WTC11 (cell line): ENCODE results near the gene CEBPE. TPM values are rescaled to one million over a fixed set of nuclear protein-coding genes. Genes with fewer than 3 reads are reported as not detected.

Experiments used
- ATAC-seq: fragments of 200-7000 bp; cut with Tn5 transposase; 2 replicates; pipeline ENCODE4 v1.10.0; 2021; ENCODE audit warnings: mild to moderate bottlenecking, moderate library complexity
- CTCF ChIA-PET: fragments of 300-600 bp; sonication (Branson Sonifier 250); formaldehyde crosslinking; loops from one replicate; lab custom pipeline; 2021; ENCODE audit warnings: antibody characterized with exemption; lab: Charles Lee
- POLR2A ChIA-PET: fragments of 350-600 bp; sonication (Branson Sonifier 250); formaldehyde crosslinking; loops from one replicate; lab custom pipeline; 2021; ENCODE audit warnings: antibody characterized with exemption; lab: Charles Lee
- DNase-seq: peaks from one replicate; pipeline ENCODE4 v3.0.0; 2021; ENCODE audit warnings: low spot score
- H3K27ac Mint-ChIP-seq: 2 replicates; pipeline ENCODE4 v1.8.0; 2021; ENCODE audit warnings: mixed read lengths
- H3K27me3 Mint-ChIP-seq: 2 replicates; pipeline ENCODE4 v1.8.0; 2021; ENCODE audit warnings: low read depth, mild to moderate bottlenecking, moderate library complexity, mixed read lengths
- H3K36me3 Mint-ChIP-seq: 2 replicates; pipeline ENCODE4 v1.8.0; 2021; ENCODE audit warnings: mixed read lengths
- H3K4me1 Mint-ChIP-seq: 2 replicates; pipeline ENCODE4 v1.8.0; 2022; ENCODE audit warnings: mixed read lengths
- H3K4me3 Mint-ChIP-seq: 2 replicates; pipeline ENCODE4 v1.8.0; 2021; ENCODE audit warnings: mild to moderate bottlenecking, moderate library complexity, mixed read lengths
- H3K9me3 Mint-ChIP-seq: 2 replicates; pipeline ENCODE4 v1.8.0; 2021; ENCODE audit warnings: mixed read lengths
- CREB1 ChIP-seq: sonication (generic); formaldehyde crosslinking; IDR thresholded peaks from 2 replicates; pipeline ENCODE4 v1.8.0; 2023; ENCODE audit warnings: mild to moderate bottlenecking, missing genetic modification reagents
- E2F1 ChIP-seq: sonication (generic); formaldehyde crosslinking; IDR thresholded peaks from 2 replicates; pipeline ENCODE4 v1.8.0; 2022; ENCODE audit warnings: mild to moderate bottlenecking, missing genetic modification reagents
- ETV6 ChIP-seq: sonication (generic); formaldehyde crosslinking; IDR thresholded peaks from 2 replicates; pipeline ENCODE4 v1.8.1; 2022; ENCODE audit warnings: mild to moderate bottlenecking, missing genetic modification reagents
- FOXK1 ChIP-seq: sonication (generic); formaldehyde crosslinking; IDR thresholded peaks from 2 replicates; pipeline ENCODE4 v1.8.0; 2022; ENCODE audit warnings: mild to moderate bottlenecking, moderate library complexity, missing genetic modification reagents
- GABPB1 ChIP-seq: sonication (generic); formaldehyde crosslinking; IDR thresholded peaks from 2 replicates; pipeline ENCODE4 v1.8.1; 2023; ENCODE audit warnings: mild to moderate bottlenecking, missing genetic modification reagents
- NFATC4 ChIP-seq: fragments of 250-450 bp; sonication (Bioruptor Pico); IDR thresholded peaks from 2 replicates; pipeline ENCODE4 v1.9.0; 2021; ENCODE audit warnings: mild to moderate bottlenecking
- NFE2L1 ChIP-seq: sonication (generic); formaldehyde crosslinking; IDR thresholded peaks from 2 replicates; pipeline ENCODE4 v1.8.1; 2023; ENCODE audit warnings: missing genetic modification reagents
- NR3C1 ChIP-seq: sonication (generic); formaldehyde crosslinking; conservative IDR thresholded peaks from 2 replicates; pipeline ENCODE4 v1.8.1; 2023; ENCODE audit warnings: low read depth, mild to moderate bottlenecking, missing genetic modification reagents
- OVOL2 ChIP-seq: fragments of 250-450 bp; sonication (Bioruptor Pico); IDR thresholded peaks from 2 replicates; pipeline ENCODE4 v1.9.0; 2021; ENCODE audit warnings: mild to moderate bottlenecking, borderline replicate concordance
- PREB ChIP-seq: sonication (generic); formaldehyde crosslinking; IDR thresholded peaks from 2 replicates; pipeline ENCODE4 v1.8.1; 2022; ENCODE audit warnings: mild to moderate bottlenecking, missing genetic modification reagents, moderate library complexity, borderline replicate concordance
- RORB ChIP-seq: fragments of 250-450 bp; sonication (Bioruptor Pico); IDR thresholded peaks from 2 replicates; pipeline ENCODE4 v1.9.0; 2021; ENCODE audit warnings: mild to moderate bottlenecking
- SOX15 ChIP-seq: fragments of 250-450 bp; sonication (Bioruptor Pico); IDR thresholded peaks from 2 replicates; pipeline ENCODE4 v1.9.0; 2021; ENCODE audit warnings: mild to moderate bottlenecking
- ZNF219 ChIP-seq: sonication (generic); formaldehyde crosslinking; IDR thresholded peaks from 2 replicates; pipeline ENCODE4 v1.8.0; 2023; ENCODE audit warnings: missing genetic modification reagents, mild to moderate bottlenecking, borderline replicate concordance
- ZNF232 ChIP-seq: sonication (generic); formaldehyde crosslinking; IDR thresholded peaks from 2 replicates; pipeline ENCODE4 v1.8.0; 2022; ENCODE audit warnings: mild to moderate bottlenecking, missing genetic modification reagents
- ZNF263 ChIP-seq: sonication (generic); formaldehyde crosslinking; IDR thresholded peaks from 2 replicates; pipeline ENCODE4 v1.8.1; 2022; ENCODE audit warnings: low read depth, mild to moderate bottlenecking, moderate library complexity, missing genetic modification reagents
- ZNF423 ChIP-seq: fragments of 250-450 bp; sonication (Bioruptor Pico); IDR thresholded peaks from 2 replicates; pipeline ENCODE4 v2.1.2; 2022; ENCODE audit warnings: mild to moderate bottlenecking, moderate library complexity
- total RNA-seq: library from RNA; stranded (reverse); gene quantifications from 3 replicates; pipeline ENCODE4 v1.2.3, GENCODE V29; 2021
- TF ChIP-seq, protein P1 (sequence below): fragments of 250-450 bp; sonication (Bioruptor Pico); IDR thresholded peaks from 2 replicates; pipeline ENCODE4 v1.9.0; 2021; ENCODE audit warnings: mild to moderate bottlenecking
- TF ChIP-seq, protein P2 (sequence below): sonication (generic); formaldehyde crosslinking; IDR thresholded peaks from 2 replicates; pipeline ENCODE4 v1.8.1; 2022; ENCODE audit warnings: low read depth, missing genetic modification reagents, borderline replicate concordance
- TF ChIP-seq, protein P3 (sequence below): sonication (generic); formaldehyde crosslinking; IDR thresholded peaks from 2 replicates; pipeline ENCODE4 v1.8.0; 2022; ENCODE audit warnings: mild to moderate bottlenecking, missing genetic modification reagents

CEBPE gene
- total RNA-seq, 1 experiment from 2014 or later: not detected

DNA sequence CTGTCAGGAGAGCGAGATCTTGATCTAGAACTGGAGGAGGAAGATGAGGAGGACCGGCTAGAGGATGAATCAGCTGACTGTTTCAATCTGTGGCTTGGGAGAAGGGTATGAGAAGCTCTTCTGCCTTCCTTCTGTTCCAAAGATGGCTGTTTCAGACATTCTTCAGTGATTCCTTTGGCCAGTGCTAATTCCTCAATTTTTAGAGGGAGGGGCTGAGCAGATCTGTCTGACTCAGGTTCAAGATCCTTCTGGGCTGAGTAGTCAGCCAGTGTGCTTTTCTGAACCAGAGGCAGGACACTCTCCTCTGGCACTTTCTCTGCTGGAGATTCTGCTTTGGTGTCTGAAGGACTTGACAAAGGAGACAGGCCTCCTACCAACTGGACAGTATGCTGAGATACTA, 39.3 kb downstream of the CEBPE start:
- no peak overlapping the region for H3K4me3 Mint-ChIP-seq
- POLR2A ChIA-PET: no interaction called here
- H3K36me3 Mint-ChIP-seq: peaks cover 79% of the 10 kb centered on the region
- no peaks in the 10 kb centered on the region for H3K4me1 Mint-ChIP-seq
- DNase-seq: no peak
- no peak for ATAC-seq
- H3K27me3 Mint-ChIP-seq: no peaks in the 10 kb centered on the region
- TF ChIP-seq, protein P1, sequence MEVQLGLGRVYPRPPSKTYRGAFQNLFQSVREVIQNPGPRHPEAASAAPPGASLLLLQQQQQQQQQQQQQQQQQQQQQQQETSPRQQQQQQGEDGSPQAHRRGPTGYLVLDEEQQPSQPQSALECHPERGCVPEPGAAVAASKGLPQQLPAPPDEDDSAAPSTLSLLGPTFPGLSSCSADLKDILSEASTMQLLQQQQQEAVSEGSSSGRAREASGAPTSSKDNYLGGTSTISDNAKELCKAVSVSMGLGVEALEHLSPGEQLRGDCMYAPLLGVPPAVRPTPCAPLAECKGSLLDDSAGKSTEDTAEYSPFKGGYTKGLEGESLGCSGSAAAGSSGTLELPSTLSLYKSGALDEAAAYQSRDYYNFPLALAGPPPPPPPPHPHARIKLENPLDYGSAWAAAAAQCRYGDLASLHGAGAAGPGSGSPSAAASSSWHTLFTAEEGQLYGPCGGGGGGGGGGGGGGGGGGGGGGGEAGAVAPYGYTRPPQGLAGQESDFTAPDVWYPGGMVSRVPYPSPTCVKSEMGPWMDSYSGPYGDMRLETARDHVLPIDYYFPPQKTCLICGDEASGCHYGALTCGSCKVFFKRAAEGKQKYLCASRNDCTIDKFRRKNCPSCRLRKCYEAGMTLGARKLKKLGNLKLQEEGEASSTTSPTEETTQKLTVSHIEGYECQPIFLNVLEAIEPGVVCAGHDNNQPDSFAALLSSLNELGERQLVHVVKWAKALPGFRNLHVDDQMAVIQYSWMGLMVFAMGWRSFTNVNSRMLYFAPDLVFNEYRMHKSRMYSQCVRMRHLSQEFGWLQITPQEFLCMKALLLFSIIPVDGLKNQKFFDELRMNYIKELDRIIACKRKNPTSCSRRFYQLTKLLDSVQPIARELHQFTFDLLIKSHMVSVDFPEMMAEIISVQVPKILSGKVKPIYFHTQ: no peak
- no peak for TF ChIP-seq GABPB1
- no peak for TF ChIP-seq ZNF423
- TF ChIP-seq NR3C1 (CRISPR knock-in tag): no peak
- TF ChIP-seq ZNF219: no peak
- TF ChIP-seq PREB: no peak
- TF ChIP-seq ETV6 (CRISPR knock-in tag): no peak
- no peak for TF ChIP-seq FOXK1
- no peak for TF ChIP-seq CREB1 (CRISPR knock-in tag)
- TF ChIP-seq, all 79 proteins: peak for 0
- H3K27ac Mint-ChIP-seq: no peak overlapping the region
- CTCF ChIA-PET: interaction anchor here (1.2 to 1.9 kb wide), 3 partner anchors 8 to 41 kb away, joined by 4 read pairs; no protein-coding TSS in a partner anchor
- H3K9me3 Mint-ChIP-seq: no peaks in the 10 kb centered on the region

GRCh38 chr14:23078692-23079116, 40.4 kb downstream of the CEBPE start:
- no peak for ATAC-seq
- no peak overlapping the region for H3K27ac Mint-ChIP-seq

DNA sequence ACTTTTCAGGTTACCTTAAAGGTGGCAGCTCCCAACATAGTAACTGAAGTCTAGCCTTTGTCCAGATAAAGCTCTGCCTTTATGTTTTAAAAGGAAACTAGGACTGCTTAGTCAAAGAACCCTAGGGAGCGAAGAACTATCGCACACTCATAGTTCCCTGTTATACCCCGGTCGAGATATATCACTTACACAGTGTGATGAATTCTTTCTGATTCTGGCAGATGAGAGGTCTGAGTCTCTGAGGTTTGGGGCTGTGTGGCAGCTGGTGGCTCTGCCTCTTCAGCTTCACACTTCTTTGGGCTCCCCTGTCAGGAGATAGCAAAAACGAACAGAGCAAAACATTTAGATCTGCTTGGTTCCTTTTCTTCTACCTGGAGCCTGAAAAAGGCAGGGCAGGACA, 41.1 kb downstream of the CEBPE start:
- CTCF ChIA-PET: interaction anchor here (0.6 to 2.9 kb wide), 14 partner anchors 9 to 243 kb away, joined by 3 to 52 read pairs (median 5); partner anchors contain the start of genes ACIN1, C14orf119, PABPN1 and PSMB11
- TF ChIP-seq OVOL2 (CRISPR knock-in tag) (no peak), ZNF263 (CRISPR knock-in tag) (no peak), NFATC4 (CRISPR knock-in tag) (no peak), NFE2L1 (CRISPR knock-in tag) (no peak), SOX15 (CRISPR knock-in tag) (no peak), RORB (CRISPR knock-in tag) (no peak), FOXK1 (no peak), ZNF219 (no peak), ZNF232 (CRISPR knock-in tag) (no peak)
- TF ChIP-seq, protein P2, sequence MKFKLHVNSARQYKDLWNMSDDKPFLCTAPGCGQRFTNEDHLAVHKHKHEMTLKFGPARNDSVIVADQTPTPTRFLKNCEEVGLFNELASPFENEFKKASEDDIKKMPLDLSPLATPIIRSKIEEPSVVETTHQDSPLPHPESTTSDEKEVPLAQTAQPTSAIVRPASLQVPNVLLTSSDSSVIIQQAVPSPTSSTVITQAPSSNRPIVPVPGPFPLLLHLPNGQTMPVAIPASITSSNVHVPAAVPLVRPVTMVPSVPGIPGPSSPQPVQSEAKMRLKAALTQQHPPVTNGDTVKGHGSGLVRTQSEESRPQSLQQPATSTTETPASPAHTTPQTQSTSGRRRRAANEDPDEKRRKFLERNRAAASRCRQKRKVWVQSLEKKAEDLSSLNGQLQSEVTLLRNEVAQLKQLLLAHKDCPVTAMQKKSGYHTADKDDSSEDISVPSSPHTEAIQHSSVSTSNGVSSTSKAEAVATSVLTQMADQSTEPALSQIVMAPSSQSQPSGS (CRISPR knock-in tag): no peak
- TF ChIP-seq, protein P3, sequence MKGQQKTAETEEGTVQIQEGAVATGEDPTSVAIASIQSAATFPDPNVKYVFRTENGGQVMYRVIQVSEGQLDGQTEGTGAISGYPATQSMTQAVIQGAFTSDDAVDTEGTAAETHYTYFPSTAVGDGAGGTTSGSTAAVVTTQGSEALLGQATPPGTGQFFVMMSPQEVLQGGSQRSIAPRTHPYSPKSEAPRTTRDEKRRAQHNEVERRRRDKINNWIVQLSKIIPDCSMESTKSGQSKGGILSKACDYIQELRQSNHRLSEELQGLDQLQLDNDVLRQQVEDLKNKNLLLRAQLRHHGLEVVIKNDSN (CRISPR knock-in tag): no peak
- Mint-ChIP-seq H3K9me3 (no peaks in the 10 kb centered on the region), H3K27ac (no peak overlapping the region), H3K4me3 (no peak overlapping the region), H3K4me1 (peaks cover 2% of the 10 kb centered on the region; the same call in 1 of the 2 replicates), H3K27me3 (no peaks in the 10 kb centered on the region), H3K36me3 (peaks cover 81% of the 10 kb centered on the region)
- ATAC-seq: no peak
- POLR2A ChIA-PET: interaction anchor here (2.1 kb wide), 1 partner anchor 17 kb away, joined by 7 read pairs; the partner anchor contains the start of genes ACIN1 and C14orf119
- no peak for DNase-seq

More at GRCh38 chr14:23078692-23079116, 40.4 kb downstream of the CEBPE start:
- peaks cover 83% of the 10 kb centered on the region for H3K36me3 Mint-ChIP-seq
- no peak overlapping the region for H3K4me3 Mint-ChIP-seq
- no peak for DNase-seq
- H3K27me3 Mint-ChIP-seq: no peaks in the 10 kb centered on the region
- no peak for TF ChIP-seq E2F1 (CRISPR knock-in tag)
- ChIA-PET CTCF (interaction anchor here (2.9 kb wide), 1 partner anchor 10 kb away, joined by 52 read pairs; no protein-coding TSS in a partner anchor), POLR2A (interaction anchor here (0.5 to 2.1 kb wide), 2 partner anchors 16 to 169 kb away, joined by 3 to 7 read pairs; partner anchors contain the start of genes ACIN1 and C14orf119)
- no peaks in the 10 kb centered on the region for H3K4me1 Mint-ChIP-seq
- H3K9me3 Mint-ChIP-seq: no peaks in the 10 kb centered on the region
